Activated CD4-positive, alpha-beta T cell treated with anti-CD3 and anti-CD28 coated beads, Interleukin-10, Interleukin-2, amounts not matched to agents 100 ng/mL and 50 ng/mL, durations not matched to agents 16 hours and 8 hours (primary cell): ENCODE data around the gene ABCB9.

Experiments
- DNase-seq: peaks from one replicate; pipeline ENCODE4 v3.0.0-alpha.2; 2020

ABCB9 gene

GRCh38 chr12:122981587-122982476, 15.6 kb upstream of the ABCB9 start:
- DNase-seq: peak; percentile 21

- peak; percentile 15 for DNase-seq
These were observed 14.8 kb upstream of the ABCB9 start for GRCh38 chr12:122981036-122981471.

GRCh38 chr12:122980183-122981035, 14.1 kb upstream of the ABCB9 start, which contains the start of gene ARL6IP4:
Gene ARL6IP4, plus strand, starts transcription at chr12:122980681. Its CDS starts 459 bp downstream, at chr12:122981140.
- DNase-seq: peak; percentile 76

- no peak for DNase-seq
These were observed 13.6 kb upstream of the ABCB9 start for GRCh38 chr12:122979908-122980182.

- no peak for DNase-seq
These were observed 13.0 kb upstream of the ABCB9 start for GRCh38 chr12:122979001-122979907.

GRCh38 chr12:122978507-122978955, 12.3 kb upstream of the ABCB9 start:
- no peak for DNase-seq

- no peak for DNase-seq
These were observed 11.6 kb upstream of the ABCB9 start for GRCh38 chr12:122977655-122978392.

- no peak for DNase-seq
These were observed 10.9 kb upstream of the ABCB9 start for GRCh38 chr12:122977153-122977552.

GRCh38 chr12:122976648-122976975, 10.3 kb upstream of the ABCB9 start:
- no peak for DNase-seq

- DNase-seq: peak; percentile 19
These were observed 9.8 kb upstream of the ABCB9 start for GRCh38 chr12:122975790-122976647.

- DNase-seq: peak; percentile 95
These were observed 8.9 kb upstream of the ABCB9 start, which contains the start of gene OGFOD2 for GRCh38 chr12:122974892-122975789. Gene OGFOD2, plus strand, starts transcription at chr12:122975244. Its CDS starts 8 bp downstream, at chr12:122975252.

GRCh38 chr12:122974274-122974891, 8.1 kb upstream of the ABCB9 start:
- DNase-seq: peak; percentile 99

GRCh38 chr12:122969676-122970075, 3.4 kb upstream of the ABCB9 start:
- DNase-seq: no peak

GRCh38 chr12:122968104-122968503, 1.8 kb upstream of the ABCB9 start:
- DNase-seq: no peak

- no peak for DNase-seq
These were observed 684 bp upstream of the ABCB9 start for GRCh38 chr12:122966743-122967550.

GRCh38 chr12:122965321-122965751, 927 bp downstream of the ABCB9 start:
- DNase-seq: no peak

- no peak for DNase-seq
These were observed 1.6 kb downstream of the ABCB9 start for GRCh38 chr12:122964439-122965257.

GRCh38 chr12:122963941-122964265, 2.4 kb downstream of the ABCB9 start:
- DNase-seq: no peak
